Keratinocyte (primary cell): ENCODE results near the gene ZNF664.

Source experiments
- EZH2 ChIP-seq: IDR thresholded peaks from one replicate; pipeline ENCODE4 v1.6.1; 2012; ENCODE audit warnings: inconsistent platforms, mild to moderate bottlenecking, low read length, moderate library complexity
- TF ChIP-seq, protein P1 (sequence below), 3 experiments: IDR thresholded peaks in 1 of 3; conservative IDR thresholded peaks in 1 of 3; optimal IDR thresholded peaks in 1 of 3; 2 replicates in 2 of 3; 3 replicates in 1 of 3; pipeline versions ENCODE3 to v1.5.1; 2011; ENCODE audit warnings: low read length in 3 of 3, mild to moderate bottlenecking in 3 of 3, moderate library complexity in 2 of 3, control low read depth in 1 of 3, inconsistent platforms in 1 of 3; ENCODE audit not compliant: insufficient read depth in 2 of 3; ENCODE audit errors: extremely low read depth in 1 of 3

DNA sequence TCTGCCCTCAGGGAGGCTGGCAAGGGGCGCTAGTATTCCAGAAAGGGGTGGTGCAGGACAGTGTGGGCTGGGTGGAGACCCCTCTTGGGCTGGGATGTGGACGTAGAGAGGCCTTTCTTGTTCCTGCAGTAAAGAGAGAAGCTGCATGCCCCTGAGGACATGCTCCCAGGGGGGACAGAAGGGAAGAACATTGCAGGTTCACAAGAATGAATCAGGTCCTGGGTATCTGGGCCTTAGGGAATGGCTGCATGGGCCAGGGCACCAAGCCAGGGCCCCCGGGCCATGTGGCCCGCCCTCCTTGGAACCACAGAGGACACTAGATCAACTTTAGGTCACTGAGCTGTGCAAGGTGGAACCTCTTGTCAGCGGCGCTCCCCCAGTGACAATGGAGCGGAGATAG lies 51.8 kb downstream of the ZNF664 start:
- no peak for TF ChIP-seq EZH2
- TF ChIP-seq, protein P1, sequence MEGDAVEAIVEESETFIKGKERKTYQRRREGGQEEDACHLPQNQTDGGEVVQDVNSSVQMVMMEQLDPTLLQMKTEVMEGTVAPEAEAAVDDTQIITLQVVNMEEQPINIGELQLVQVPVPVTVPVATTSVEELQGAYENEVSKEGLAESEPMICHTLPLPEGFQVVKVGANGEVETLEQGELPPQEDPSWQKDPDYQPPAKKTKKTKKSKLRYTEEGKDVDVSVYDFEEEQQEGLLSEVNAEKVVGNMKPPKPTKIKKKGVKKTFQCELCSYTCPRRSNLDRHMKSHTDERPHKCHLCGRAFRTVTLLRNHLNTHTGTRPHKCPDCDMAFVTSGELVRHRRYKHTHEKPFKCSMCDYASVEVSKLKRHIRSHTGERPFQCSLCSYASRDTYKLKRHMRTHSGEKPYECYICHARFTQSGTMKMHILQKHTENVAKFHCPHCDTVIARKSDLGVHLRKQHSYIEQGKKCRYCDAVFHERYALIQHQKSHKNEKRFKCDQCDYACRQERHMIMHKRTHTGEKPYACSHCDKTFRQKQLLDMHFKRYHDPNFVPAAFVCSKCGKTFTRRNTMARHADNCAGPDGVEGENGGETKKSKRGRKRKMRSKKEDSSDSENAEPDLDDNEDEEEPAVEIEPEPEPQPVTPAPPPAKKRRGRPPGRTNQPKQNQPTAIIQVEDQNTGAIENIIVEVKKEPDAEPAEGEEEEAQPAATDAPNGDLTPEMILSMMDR (optimal IDR thresholded peaks at IDR 0.05 in 1 of 3, IDR thresholded peaks at IDR 0.05 in 1 of 3, conservative IDR thresholded peaks at IDR 0.05 in 1 of 3; ENCODE audit: extremely low read depth in 1 of 3, insufficient read depth in 2 of 3, low read length in 3 of 3), result no peak
